A204.1 (cell line): ENCODE data around the gene TFCP2L1.

ENCODE experiments used
- FAIRE-seq: peaks from 2 replicates; lab custom pipeline; 2012; peaks lifted over from hg19 to GRCh38; lab: Jason Lieb, UNC

The TFCP2L1 gene

GRCh38 chr2:121196132-121196848, 88.7 kb downstream of the TFCP2L1 start:
- FAIRE-seq = no peak

- FAIRE-seq = no peak
These were observed 90.0 kb downstream of the TFCP2L1 start for GRCh38 chr2:121195036-121195435.

GRCh38 chr2:121194626-121195025, 90.4 kb downstream of the TFCP2L1 start:
- no peak for FAIRE-seq

GRCh38 chr2:121193185-121193584, 91.8 kb downstream of the TFCP2L1 start:
- FAIRE-seq = no peak

- no peak for FAIRE-seq
These were observed 92.4 kb downstream of the TFCP2L1 start for GRCh38 chr2:121192576-121192975.

- FAIRE-seq = no peak
These were observed 93.5 kb downstream of the TFCP2L1 start for GRCh38 chr2:121191191-121192170.

- FAIRE-seq = no peak
These were observed 95.2 kb downstream of the TFCP2L1 start for GRCh38 chr2:121189661-121190381.

GRCh38 chr2:121189011-121189410, 96.0 kb downstream of the TFCP2L1 start:
- FAIRE-seq = no peak

- no peak for FAIRE-seq
These were observed 97.0 kb downstream of the TFCP2L1 start for GRCh38 chr2:121187982-121188411.

GRCh38 chr2:121187351-121187981, 97.5 kb downstream of the TFCP2L1 start:
- no peak for FAIRE-seq

GRCh38 chr2:121186261-121186660, 98.7 kb downstream of the TFCP2L1 start:
- FAIRE-seq = no peak

GRCh38 chr2:121185571-121186074, 99.4 kb downstream of the TFCP2L1 start:
- FAIRE-seq = no peak

- FAIRE-seq = no peak
These were observed 99.9 kb downstream of the TFCP2L1 start for GRCh38 chr2:121185111-121185510.

GRCh38 chr2:121184248-121184862, 100.6 kb downstream of the TFCP2L1 start:
- FAIRE-seq = no peak

- no peak for FAIRE-seq
These were observed 102.5 kb downstream of the TFCP2L1 start for GRCh38 chr2:121182520-121182919.

- FAIRE-seq = no peak
These were observed 105.5 kb downstream of the TFCP2L1 start for GRCh38 chr2:121179467-121179866.

GRCh38 chr2:121178730-121179129, 106.3 kb downstream of the TFCP2L1 start:
- FAIRE-seq = no peak

- no peak for FAIRE-seq
These were observed 107.1 kb downstream of the TFCP2L1 start for GRCh38 chr2:121177896-121178295.

GRCh38 chr2:121175326-121175725, 109.7 kb downstream of the TFCP2L1 start:
- FAIRE-seq = no peak

- no peak for FAIRE-seq
These were observed 111.2 kb downstream of the TFCP2L1 start for GRCh38 chr2:121173806-121174205.

GRCh38 chr2:121173112-121173511, 111.9 kb downstream of the TFCP2L1 start:
- FAIRE-seq = no peak
